Spleen (tissue), 7 donors: ENCODE data around the gene TMPRSS4.

Experiments used
- POLR2A ChIP-seq, 3 donors: fragments of 450-650 bp; IDR thresholded peaks; one replicate each; pipeline ENCODE4 v1.5.1; 2017; ENCODE audit warnings: antibody characterized with exemption in 3 of 3, mild to moderate bottlenecking in 1 of 3
- TF ChIP-seq, protein P1 (sequence below), 11 experiments: fragments of 200-600 bp in 7 of 11; fragments of 450-650 bp in 4 of 11; sonication (generic) in 4 of 11; IDR thresholded peaks in 8 of 11; conservative IDR thresholded peaks in 3 of 11; 1 replicate in 7 of 11; 2 replicates in 4 of 11; pipeline versions ENCODE4 v1.4.0 to v1.8.0; 2016 to 2021; ENCODE audit warnings: antibody characterized with exemption in 11 of 11, inconsistent platforms in 4 of 11, mild to moderate bottlenecking in 1 of 11
- donor health status: DM: no; HTN: no; CAD: no; lungs with moderate emphysema.
- donor health status: DM: no; HTN: no; CAD: no.
- donor health status: DM: no; HTN: no; CAD: no.

DNA sequence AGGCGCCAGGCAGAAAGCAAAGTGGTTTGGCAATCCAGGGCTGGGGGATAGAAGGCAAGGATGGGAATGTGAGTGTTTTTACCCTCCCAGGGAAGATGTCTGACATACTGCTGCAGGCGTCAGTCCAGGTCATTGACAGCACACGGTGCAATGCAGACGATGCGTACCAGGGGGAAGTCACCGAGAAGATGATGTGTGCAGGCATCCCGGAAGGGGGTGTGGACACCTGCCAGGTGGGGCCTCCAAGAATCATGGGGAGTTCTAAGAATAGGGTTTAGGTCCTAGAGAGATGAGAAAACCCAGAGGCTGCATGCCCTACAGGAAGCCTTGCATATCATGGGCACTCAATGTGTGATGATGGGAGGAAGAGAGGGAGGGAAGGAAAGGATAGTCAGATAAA is 38.2 kb downstream of the TMPRSS4 start:
- TF ChIP-seq, protein P1, sequence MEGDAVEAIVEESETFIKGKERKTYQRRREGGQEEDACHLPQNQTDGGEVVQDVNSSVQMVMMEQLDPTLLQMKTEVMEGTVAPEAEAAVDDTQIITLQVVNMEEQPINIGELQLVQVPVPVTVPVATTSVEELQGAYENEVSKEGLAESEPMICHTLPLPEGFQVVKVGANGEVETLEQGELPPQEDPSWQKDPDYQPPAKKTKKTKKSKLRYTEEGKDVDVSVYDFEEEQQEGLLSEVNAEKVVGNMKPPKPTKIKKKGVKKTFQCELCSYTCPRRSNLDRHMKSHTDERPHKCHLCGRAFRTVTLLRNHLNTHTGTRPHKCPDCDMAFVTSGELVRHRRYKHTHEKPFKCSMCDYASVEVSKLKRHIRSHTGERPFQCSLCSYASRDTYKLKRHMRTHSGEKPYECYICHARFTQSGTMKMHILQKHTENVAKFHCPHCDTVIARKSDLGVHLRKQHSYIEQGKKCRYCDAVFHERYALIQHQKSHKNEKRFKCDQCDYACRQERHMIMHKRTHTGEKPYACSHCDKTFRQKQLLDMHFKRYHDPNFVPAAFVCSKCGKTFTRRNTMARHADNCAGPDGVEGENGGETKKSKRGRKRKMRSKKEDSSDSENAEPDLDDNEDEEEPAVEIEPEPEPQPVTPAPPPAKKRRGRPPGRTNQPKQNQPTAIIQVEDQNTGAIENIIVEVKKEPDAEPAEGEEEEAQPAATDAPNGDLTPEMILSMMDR (IDR thresholded peaks at IDR 0.05 in 8 of 11, conservative IDR thresholded peaks at IDR 0.05 in 3 of 11) = no peak
- no peak for TF ChIP-seq POLR2A (IDR thresholded peaks at IDR 0.05)
